GM18909 (cell line): ENCODE data around the gene AOPEP.
"Not testable (repeated sequence)": the region's sequence is repeated elsewhere in the genome, so short reads cannot be mapped to it uniquely, and the experiment has no call there.

Experiments
- ATAC-seq: cut with Tn5 transposase; IDR thresholded peaks from one replicate; pipeline ENCODE4 v1.9.1; 2021; ENCODE audit warnings: mild to moderate bottlenecking; ENCODE audit not compliant: unreplicated experiment, poor library complexity

Gene AOPEP

DNA sequence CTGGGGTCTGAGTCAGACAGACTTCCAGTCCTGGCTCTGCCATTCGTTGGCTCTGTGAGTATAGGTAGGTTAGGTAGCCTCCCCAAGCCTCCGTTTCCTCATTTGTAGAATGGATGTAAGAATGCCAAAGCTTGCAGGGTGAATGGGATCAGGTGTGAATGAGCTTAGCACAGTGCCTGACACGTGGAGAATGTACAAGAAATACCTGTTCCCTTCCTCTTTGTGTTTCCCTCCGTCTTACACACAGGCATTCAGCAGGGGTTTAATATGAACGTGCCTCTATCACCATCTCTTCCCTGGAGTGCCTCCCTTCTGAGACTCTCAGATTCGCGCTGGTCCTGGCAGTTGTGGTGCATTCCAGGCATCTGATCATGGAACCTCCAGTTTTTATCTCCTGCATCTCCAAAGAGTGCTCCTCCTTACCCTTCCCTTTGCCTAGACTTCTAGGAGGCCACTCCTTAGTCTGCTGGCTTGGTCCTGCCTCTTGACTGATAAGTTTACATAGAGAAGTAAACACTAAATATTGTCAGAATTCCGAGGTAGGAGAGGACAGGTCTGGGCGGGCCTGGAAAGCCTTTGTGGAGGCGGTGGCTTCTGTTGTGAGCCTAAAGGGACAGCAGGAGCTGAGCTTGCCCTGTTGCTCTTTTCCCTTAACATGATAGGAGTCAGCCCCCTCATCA is 199.4 kb downstream of the AOPEP start:
- no peak for ATAC-seq

GRCh38 chr9:94926431-94926800 is 199.9 kb downstream of the AOPEP start:
- ATAC-seq, result no peak

DNA sequence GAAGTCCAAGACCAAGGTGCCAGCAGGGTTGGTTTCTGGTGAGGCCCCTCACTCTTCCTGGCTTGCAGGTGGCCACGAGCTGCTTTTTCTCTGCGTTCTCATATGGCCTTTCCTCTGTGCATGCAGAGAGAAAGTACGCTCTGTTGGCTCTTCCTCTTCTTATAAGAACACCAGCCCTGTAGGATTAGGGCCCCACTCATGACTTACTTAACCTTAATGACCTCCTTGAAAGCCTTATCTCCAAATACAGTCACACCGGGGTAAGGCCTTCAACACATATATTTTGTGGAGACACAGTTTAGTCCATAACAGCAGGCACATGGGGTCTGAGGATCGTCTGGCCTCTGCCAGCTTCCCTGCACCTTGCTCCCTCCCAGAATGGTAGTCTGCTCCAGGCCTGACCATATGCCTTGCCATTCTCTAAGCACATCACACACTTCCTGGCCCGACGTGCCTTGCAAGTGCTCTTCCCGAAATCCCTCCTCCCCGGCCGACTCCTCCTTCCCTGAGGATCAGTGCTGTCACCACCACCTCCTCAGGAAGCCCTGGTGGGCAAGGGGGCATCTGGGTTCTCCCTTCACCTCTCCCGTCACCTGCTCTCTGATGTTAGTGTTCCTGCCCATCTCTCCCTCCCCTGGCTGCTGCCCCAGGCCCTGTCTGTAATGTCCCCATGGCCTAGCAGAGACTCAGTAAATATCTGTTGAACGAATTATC is 200.7 kb downstream of the AOPEP start:
- no peak for ATAC-seq

- no peak for ATAC-seq
Measured at GRCh38 chr9:94927762-94928670, 201.5 kb downstream of the AOPEP start.

GRCh38 chr9:94928691-94929368 is 202.3 kb downstream of the AOPEP start:
- no peak for ATAC-seq

DNA sequence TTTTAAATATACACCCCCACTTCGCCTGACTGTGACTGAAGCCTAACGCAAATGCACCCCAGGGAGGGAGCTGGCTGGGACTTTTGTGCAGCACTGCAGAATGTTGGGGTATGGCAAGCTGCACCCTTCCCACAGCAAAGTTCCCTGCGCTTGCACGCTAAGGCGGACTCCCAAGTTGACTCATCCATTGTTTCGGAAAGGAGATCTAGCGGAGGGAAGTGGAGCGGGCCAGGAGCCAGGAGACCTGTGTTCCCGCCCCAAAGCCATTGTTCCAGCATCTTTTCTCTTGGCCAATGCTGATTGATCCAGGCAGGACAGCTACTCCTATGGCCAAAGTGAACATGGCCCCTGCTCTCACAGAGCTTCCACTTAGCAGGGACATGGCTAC is 202.9 kb downstream of the AOPEP start:
- no peak for ATAC-seq

- no peak for ATAC-seq
Measured at GRCh38 chr9:94931036-94931633, 204.6 kb downstream of the AOPEP start.

DNA sequence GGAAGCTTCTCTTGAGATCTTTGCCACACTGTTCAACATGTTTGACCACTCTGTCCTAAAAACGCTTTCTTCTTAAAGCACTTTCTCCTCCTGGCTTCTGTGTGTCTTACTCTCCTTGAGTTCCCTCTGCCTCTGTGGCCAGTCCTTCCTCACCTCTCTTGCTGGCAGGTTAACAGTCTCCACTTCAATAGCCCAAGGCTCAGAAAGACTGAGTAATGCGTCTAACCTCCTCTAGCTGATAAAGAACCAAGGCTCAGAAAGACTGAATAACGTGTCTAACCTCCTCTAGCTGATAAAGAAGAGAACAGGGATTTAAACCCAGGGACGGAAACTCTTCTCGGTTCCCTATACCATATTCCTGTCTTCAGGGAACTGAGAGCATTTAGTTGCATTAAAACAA is 205.2 kb downstream of the AOPEP start:
- no peak for ATAC-seq

DNA sequence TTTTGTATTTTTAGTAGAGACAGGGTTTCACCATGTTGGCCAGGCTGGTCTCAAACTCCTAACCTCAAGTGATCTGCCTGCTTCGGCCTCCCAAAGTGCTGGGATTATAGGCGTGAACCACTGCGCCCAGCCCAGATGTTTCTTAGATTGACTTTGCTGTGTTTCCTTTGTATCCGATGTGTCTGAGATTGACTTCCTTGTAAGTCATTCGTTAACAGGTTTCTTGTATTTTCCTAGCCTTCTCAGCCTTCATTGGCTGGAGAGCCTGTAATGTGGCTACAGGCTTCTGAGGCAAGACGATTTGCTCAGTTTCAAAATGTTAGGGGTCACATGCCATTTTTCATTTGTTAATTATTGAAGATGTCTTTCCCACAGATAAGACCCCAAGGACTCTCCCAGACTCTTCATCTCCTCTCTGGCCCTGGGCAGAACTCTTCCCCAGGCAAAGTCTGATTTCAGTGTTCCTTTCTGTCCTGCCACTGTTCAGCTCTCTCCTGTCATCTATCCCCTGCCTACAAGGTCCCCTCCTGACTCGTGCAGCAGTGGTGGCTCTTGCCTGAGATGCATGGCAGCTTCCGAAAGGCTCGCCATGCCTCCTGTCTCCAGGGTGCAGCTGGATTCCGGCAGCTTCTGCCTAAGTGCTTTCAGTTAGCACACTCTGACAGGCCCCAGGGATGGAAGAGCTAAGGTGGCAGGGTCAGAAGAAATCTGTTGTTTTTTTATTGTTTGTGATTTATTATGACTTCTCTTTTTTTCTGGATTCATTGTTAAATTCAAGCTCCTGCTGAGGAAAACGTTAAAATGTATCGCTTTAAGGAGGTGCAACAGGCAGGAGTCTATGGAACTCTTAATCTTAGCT is 206.4 kb downstream of the AOPEP start:
- ATAC-seq, result no peak

GRCh38 chr9:94933511-94933828 is 207.0 kb downstream of the AOPEP start:
- ATAC-seq, result no peak

DNA sequence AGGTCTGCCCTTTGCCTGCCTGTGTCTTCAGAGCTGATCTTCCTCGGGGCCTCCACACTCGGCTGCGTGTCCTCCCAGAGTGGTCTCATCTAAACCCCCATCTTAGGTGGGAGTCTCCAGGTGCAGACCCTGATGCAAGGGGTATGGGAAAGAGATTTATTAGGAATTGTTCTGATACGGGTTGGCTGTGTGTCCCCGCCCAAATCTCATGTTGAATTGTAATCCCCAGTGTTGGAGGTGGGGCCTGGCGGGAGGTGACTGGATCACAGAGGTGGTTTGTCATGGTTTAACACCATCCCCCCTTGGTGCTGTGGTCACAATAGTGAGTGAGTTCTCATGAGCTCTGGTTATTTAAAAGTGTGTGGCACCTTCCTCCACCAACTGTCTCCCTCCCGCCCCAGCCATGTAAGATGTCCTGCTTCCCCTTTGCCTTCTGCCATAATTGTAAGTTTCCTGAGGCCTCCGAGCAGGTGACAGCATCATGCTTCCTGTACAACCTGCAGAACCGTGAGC is 208.4 kb downstream of the AOPEP start:
- ATAC-seq, result no peak

DNA sequence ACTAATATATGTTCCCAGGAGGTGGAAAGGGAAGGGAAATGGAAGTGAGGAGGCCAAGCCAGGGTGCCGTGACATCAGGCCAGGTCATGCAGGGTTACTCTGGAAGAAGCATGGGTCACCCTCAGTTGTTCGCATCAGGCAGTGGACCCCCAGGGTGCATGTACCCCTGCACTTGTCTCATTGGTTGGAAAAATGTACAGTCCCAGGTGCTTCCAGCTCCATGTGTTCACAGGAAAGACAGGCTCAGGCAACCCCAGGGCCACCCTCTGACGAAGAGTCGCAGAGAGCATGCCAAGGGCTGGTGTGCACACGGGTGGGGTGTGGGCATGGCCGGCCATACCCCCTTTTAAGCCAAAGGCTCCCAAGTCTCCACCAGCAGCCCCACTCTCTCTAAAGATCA is 208.9 kb downstream of the AOPEP start:
- no peak for ATAC-seq

GRCh38 chr9:94936419-94936818 is 209.9 kb downstream of the AOPEP start:
- ATAC-seq, result no peak

- ATAC-seq, result no peak
Measured at GRCh38 chr9:94937214-94937903, 210.9 kb downstream of the AOPEP start.

DNA sequence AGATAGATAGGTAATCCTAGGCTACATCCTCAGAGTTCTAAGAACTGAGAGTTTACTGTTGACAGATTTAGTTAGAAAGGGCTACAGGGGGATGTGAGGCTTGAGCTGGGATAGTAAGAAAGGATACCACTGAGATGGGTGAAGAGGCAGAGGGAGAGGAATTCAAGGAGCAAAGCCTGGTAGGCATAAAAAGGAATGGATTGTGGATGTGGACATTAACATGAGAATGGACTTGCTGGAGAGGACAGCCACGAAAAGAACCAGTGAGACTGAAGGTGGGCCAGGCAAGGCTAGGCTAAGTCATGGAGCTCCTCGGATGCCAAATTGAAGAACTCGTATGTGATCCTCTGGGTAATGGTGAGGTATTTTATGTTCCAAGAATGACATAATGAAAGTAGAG is 211.9 kb downstream of the AOPEP start:
- no peak for ATAC-seq

DNA sequence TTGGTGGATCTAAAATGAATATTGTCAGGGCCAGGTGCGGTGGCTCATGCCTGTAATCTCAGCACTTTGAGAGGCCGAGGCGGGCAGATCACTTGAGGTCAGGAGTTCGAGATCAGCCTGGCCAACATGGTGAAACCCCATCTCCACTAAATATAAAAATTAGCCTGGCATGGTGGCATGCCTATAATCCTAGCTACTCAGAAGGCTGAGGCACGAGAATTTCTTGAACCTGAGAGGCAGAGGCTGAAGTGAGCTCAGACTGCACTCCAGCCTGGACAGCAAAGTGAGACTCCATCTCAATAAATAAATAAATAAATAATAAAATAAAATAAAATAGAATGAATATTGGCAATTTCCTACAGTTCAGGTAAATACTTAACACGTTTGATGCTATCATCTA is 213.8 kb downstream of the AOPEP start:
- not testable (repeated sequence) for ATAC-seq

DNA sequence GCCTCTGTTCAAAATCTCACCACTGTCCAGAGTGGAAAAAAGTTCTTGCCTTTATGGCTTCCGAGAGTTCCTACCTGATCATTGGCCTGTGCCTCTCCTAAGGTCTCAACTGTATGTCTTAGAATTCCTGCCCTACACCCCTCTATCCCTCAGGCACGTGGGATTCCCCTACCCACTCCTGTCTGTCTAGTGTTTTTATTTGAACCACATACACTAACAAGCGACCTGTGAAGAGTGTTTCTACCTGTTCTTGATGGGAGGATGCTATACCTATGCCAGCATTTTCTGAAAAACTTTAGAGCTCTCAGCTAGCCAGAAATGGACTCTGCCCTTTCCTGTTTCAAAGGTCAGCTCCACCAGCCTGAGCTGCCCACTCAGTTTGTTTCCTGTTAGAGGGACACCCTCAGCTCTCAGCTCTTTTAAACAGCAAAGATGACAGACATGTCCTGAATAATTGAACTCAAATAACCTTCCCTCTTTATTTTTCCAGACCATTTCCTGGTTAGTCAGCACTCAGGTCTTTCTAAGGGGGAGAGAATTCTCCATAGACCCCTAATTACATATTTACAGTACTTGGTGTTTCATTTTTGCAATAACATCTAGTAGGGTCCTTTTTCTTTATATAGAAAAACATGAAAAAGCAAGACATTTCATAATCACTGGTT is 214.8 kb downstream of the AOPEP start:
- no peak for ATAC-seq

GRCh38 chr9:94944626-94945025 is 218.1 kb downstream of the AOPEP start:
- no peak for ATAC-seq
